ENCODE results near the gene RASGRF1.

Gene RASGRF1

GRCh38 chr15:78925956-78926743 is 164.4 kb downstream of the RASGRF1 start:
- DNase-seq, result no peak

- DNase-seq, result no peak
Observed at GRCh38 chr15:78925076-78925624, 165.4 kb downstream of the RASGRF1 start.

- no peak for DNase-seq
Observed at GRCh38 chr15:78923480-78924360, 166.9 kb downstream of the RASGRF1 start.

- DNase-seq, result no peak
Observed at GRCh38 chr15:78923015-78923414, 167.6 kb downstream of the RASGRF1 start.

DNA sequence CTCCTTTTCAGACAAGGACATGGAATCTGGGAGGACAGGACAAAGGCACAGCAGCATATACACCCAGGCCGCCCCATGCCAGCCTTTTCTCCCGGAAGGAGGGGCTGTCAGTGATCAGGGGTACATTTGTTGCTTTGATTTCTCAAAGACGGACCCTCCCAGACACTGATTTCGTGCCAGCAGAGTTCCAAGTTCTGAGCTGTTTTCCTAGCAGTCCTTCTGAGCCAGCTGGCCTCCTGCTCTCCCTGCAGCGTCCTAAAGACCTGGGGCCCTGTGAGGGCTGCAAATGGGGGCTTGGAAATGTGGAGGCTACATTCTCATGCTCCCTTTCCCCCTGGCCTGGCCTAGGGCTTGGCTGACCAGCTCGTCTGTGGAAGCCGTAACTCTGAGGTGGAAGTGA is 168.1 kb downstream of the RASGRF1 start:
- no peak for DNase-seq

GRCh38 chr15:78921940-78922339 is 168.6 kb downstream of the RASGRF1 start:
- no peak for DNase-seq

GRCh38 chr15:78921517-78921916 is 169.1 kb downstream of the RASGRF1 start:
- DNase-seq, result no peak

- no peak for DNase-seq
Observed at GRCh38 chr15:78917888-78918287, 172.7 kb downstream of the RASGRF1 start.

DNA sequence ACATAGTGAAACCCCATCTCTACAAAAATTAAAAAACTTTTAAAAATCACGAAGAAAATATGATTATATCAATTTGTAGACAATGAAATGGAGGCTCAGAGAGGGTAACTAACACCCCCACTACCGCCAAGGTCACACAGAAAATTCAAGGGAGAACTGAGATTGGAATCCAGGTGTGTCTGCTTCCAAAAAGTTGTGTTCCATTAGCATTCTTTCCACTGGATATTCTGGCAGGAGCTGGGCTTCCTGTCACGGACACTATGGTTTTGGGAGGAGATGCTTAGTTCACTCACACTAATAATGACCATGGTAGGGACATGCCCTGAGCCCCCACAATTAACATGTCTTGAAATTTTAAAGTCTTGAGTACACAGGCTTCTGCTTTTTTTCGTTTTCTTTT is 174.5 kb downstream of the RASGRF1 start:
- no peak for DNase-seq

GRCh38 chr15:78915341-78916087 is 175.1 kb downstream of the RASGRF1 start:
- no peak for DNase-seq

- no peak for DNase-seq
Observed at GRCh38 chr15:78914027-78914764, 176.4 kb downstream of the RASGRF1 start.

DNA sequence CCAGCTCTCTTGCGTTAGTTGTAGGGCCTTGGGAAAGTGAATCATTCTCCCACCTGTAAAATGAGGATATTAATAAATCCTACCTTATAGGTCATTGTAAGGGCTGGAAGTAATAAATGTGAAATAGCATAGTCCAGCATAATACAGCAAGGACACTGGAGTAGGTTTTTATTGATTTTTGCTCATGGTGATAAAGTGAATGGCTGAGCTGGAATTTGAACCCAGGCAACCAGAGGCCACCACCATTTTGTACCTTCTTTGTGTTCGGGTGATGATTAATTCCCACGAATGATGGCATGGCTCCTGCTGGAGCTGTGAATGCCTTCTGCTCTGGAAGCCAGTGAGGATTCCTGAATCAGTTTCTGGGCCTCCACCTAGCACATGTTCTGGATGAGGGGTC is 177.6 kb downstream of the RASGRF1 start:
- DNase-seq, result no peak

DNA sequence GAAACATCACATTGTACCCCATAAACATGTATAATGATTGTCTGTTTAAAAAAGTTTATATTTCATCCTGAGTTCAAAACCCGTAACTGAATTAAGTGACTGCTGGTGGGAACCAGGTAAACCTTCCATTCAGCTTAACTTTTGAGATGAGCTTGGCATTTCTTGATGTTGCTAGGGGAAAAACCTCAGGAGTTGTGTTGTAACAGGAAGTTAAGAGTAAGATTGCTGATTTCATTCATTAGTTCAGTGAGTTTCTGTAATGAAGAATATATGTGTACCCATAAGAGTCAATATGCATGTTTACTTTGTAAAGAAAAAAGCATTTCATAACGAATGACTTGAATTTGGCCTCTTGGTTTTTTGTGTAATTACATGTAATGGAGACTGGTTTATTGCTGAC is 178.3 kb downstream of the RASGRF1 start:
- DNase-seq, result no peak

- no peak for DNase-seq
Observed at GRCh38 chr15:78910271-78910670, 180.3 kb downstream of the RASGRF1 start.

Data from NCI-H446 (cell line).